COLO829 (cell line): ENCODE results near the gene ZNF652.
"Not testable (repeated sequence)": the region's sequence is repeated elsewhere in the genome, so short reads cannot be mapped to it uniquely, and the experiment has no call there.

Experiments
- DNase-seq: peaks from one replicate; pipeline ENCODE4 v3.0.0; 2012; ENCODE audit warnings: low spot score

Gene ZNF652

GRCh38 chr17:49315551-49316257, 46.3 kb downstream of the ZNF652 start:
- DNase-seq = peak; percentile 90

GRCh38 chr17:49312722-49313121, 49.3 kb downstream of the ZNF652 start:
- DNase-seq = no peak

GRCh38 chr17:49299996-49300395, 62.1 kb downstream of the ZNF652 start:
- no peak for DNase-seq

- no peak for DNase-seq
Measured at GRCh38 chr17:49298371-49298976, 63.6 kb downstream of the ZNF652 start.

GRCh38 chr17:49297141-49297540, 64.9 kb downstream of the ZNF652 start:
- DNase-seq = no peak

GRCh38 chr17:49294122-49294521, 67.9 kb downstream of the ZNF652 start:
- DNase-seq = no peak

- peak; percentile 34 for DNase-seq
Measured at GRCh38 chr17:49292901-49293300, 69.1 kb downstream of the ZNF652 start.

- no peak for DNase-seq
Measured at GRCh38 chr17:49291929-49292328, 70.1 kb downstream of the ZNF652 start.

GRCh38 chr17:49290690-49291359, 71.2 kb downstream of the ZNF652 start:
- peak; percentile 45 for DNase-seq

- no peak for DNase-seq
Measured at GRCh38 chr17:49288388-49288787, 73.7 kb downstream of the ZNF652 start.

GRCh38 chr17:49287481-49287880, 74.6 kb downstream of the ZNF652 start:
- no peak for DNase-seq

- DNase-seq = not testable (repeated sequence)
Measured at GRCh38 chr17:49286261-49286973, 75.6 kb downstream of the ZNF652 start.

- DNase-seq = no peak
Measured at GRCh38 chr17:49285716-49286115, 76.3 kb downstream of the ZNF652 start.

GRCh38 chr17:49280918-49281317, 81.1 kb downstream of the ZNF652 start:
- no peak for DNase-seq

GRCh38 chr17:49280061-49280460, 82.0 kb downstream of the ZNF652 start:
- DNase-seq = no peak

GRCh38 chr17:49279263-49280015, 82.6 kb downstream of the ZNF652 start:
- DNase-seq = not testable (repeated sequence)

GRCh38 chr17:49278076-49278475, 84.0 kb downstream of the ZNF652 start:
- DNase-seq = no peak

- no peak for DNase-seq
Measured at GRCh38 chr17:49277638-49278037, 84.4 kb downstream of the ZNF652 start.

- not testable (repeated sequence) for DNase-seq
Measured at GRCh38 chr17:49275981-49276380, 86.1 kb downstream of the ZNF652 start.

- DNase-seq = no peak
Measured at GRCh38 chr17:49269356-49269755, 92.7 kb downstream of the ZNF652 start.

- no peak for DNase-seq
Measured at GRCh38 chr17:49267912-49268311, 94.1 kb downstream of the ZNF652 start.

- DNase-seq = no peak
Measured at GRCh38 chr17:49266233-49266632, 95.8 kb downstream of the ZNF652 start.
